GM12878 (cell line): Measurements from ENCODE around the gene LAMA2. TPM values are rescaled to one million over a fixed set of nuclear protein-coding genes. Genes with fewer than 3 reads are reported as not detected.

Experiments used
- BRCA1 ChIP-seq: IDR thresholded peaks from 2 replicates; pipeline ENCODE4 v1.6.1; 2011; ENCODE audit warnings: low read depth, low read length, improper control_type of control experiment
- CHD2 ChIP-seq: IDR thresholded peaks from 2 replicates; pipeline ENCODE4 v1.6.1; 2011; ENCODE audit warnings: low read depth, low read length, improper control_type of control experiment, borderline replicate concordance
- CTCF ChIP-seq, 3 experiments: IDR thresholded peaks in 2 of 3; conservative IDR thresholded peaks in 1 of 3; 2 replicates each; pipeline ENCODE4 v1.5.1; 2011; ENCODE audit warnings: low read depth in 3 of 3, low read length in 3 of 3, mild to moderate bottlenecking in 3 of 3, control low read depth in 2 of 3, moderate library complexity in 2 of 3, inconsistent platforms in 1 of 3, mixed read lengths in 1 of 3; ENCODE audit not compliant: control insufficient read depth in 2 of 3, insufficient read depth in 1 of 3; ENCODE audit errors: extremely low read depth in 1 of 3
- HDAC2 ChIP-seq: fragments of 200-600 bp; sonication (generic); IDR thresholded peaks from 2 replicates; pipeline ENCODE4 v1.6.1; 2017
- MEF2B ChIP-seq: fragments of 450-650 bp; IDR thresholded peaks from 2 replicates; pipeline ENCODE4 v1.6.1; 2018; ENCODE audit warnings: mild to moderate bottlenecking, moderate library complexity; ENCODE audit not compliant: partially characterized antibody, poor library complexity, severe bottlenecking
- MYC ChIP-seq: IDR thresholded peaks from 2 replicates; pipeline ENCODE4 v1.6.1; 2011; ENCODE audit warnings: mild to moderate bottlenecking, low read length, moderate library complexity, inconsistent platforms; ENCODE audit not compliant: insufficient read depth, insufficient replicate concordance, insufficient read length, severe bottlenecking
- STAT1 ChIP-seq: fragments of 450-650 bp; conservative IDR thresholded peaks from 2 replicates; pipeline ENCODE4 v1.6.1; 2014; ENCODE audit warnings: antibody characterized with exemption, mild to moderate bottlenecking
- USF2 ChIP-seq: IDR thresholded peaks from 2 replicates; pipeline ENCODE4 v1.6.1; 2011; ENCODE audit warnings: low read depth, low read length, improper control_type of control experiment, borderline replicate concordance
- WRNIP1 ChIP-seq: IDR thresholded peaks from 2 replicates; pipeline ENCODE4 v1.6.1; 2011; ENCODE audit warnings: low read depth, low read length, improper control_type of control experiment, borderline replicate concordance
- polyA plus RNA-seq, 11 experiments: library from polyadenylated mRNA; depleted of rRNA in 4 of 11; unstranded in 6 of 11; stranded (reverse) in 5 of 11; fragments of >200 nt; fragmentation: Nextera tagmentation in 4 of 11; fragmentation: Illumina TruSeq in 1 of 11; extraction: Ambion mirVana in 4 of 11; extraction: Trizol in 1 of 11; gene quantifications; 1 replicate in 1 of 11; 2 replicates in 10 of 11; pipeline versions ENCODE4 v1.2.1 to v1.2.3, GENCODE V29; 2011 to 2016; ENCODE audit warnings: inconsistent platforms in 2 of 11, missing spikeins in 2 of 11, low read depth in 1 of 11
- total RNA-seq, 4 experiments: library from RNA; depleted of rRNA in 3 of 4; stranded (reverse); fragments of >200 nt in 3 of 4; fragmentation: Illumina TruSeq in 1 of 4; extraction: Trizol in 1 of 4; gene quantifications; 2 replicates each; pipeline versions ENCODE4 v1.2.1 to v1.2.3, GENCODE V29; 2013 to 2021
- TF ChIP-seq, protein P1 (sequence below): fragments of 450-650 bp; IDR thresholded peaks from 2 replicates; pipeline ENCODE4 v1.6.1; 2016; ENCODE audit warnings: mild to moderate bottlenecking

LAMA2 gene
- total and polyA plus RNA-seq, 10 of the 15 experiments (the other 5 are each of a cell fraction or from before 2014, with no cell fraction given), result 0.04 to 2.0 (median 0.37) TPM; not detected in 1

DNA sequence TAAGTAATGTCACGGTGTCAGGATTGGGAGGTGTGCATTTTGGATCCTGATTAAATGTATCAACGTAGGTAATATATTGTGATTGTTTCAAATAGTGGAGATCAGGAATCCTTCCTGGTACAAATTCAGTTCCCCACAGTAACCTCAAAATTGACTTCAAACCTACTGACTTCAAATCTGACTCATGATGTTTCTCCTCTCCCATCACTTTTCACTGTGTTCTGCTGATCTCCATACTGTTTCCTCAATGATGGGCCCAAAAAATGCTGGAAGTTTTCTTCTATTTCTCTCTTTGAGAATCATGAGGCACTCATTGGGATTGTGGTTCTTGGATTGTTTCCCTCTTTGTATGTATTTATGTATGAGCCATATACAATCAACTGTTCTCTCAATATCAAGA is 35.9 kb downstream of the LAMA2 start (continued):
- TF ChIP-seq HDAC2 (no peak), STAT1 (no peak), CHD2 (no peak), WRNIP1 (no peak), MEF2B (no peak), MYC (no peak), BRCA1 (no peak), CTCF (IDR thresholded peaks at IDR 0.05 in 2 of 3, conservative IDR thresholded peaks at IDR 0.05 in 1 of 3; ENCODE audit: control insufficient read depth in 2 of 3, extremely low read depth in 1 of 3, insufficient read depth in 1 of 3, low read depth in 3 of 3, low read length in 3 of 3) (no peak), USF2 (no peak)
- TF ChIP-seq, protein P1, sequence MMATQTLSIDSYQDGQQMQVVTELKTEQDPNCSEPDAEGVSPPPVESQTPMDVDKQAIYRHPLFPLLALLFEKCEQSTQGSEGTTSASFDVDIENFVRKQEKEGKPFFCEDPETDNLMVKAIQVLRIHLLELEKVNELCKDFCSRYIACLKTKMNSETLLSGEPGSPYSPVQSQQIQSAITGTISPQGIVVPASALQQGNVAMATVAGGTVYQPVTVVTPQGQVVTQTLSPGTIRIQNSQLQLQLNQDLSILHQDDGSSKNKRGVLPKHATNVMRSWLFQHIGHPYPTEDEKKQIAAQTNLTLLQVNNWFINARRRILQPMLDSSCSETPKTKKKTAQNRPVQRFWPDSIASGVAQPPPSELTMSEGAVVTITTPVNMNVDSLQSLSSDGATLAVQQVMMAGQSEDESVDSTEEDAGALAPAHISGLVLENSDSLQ, result no peak
